Stimulated activated CD4-positive, alpha-beta T cell treated with anti-CD3 and anti-CD28 coated beads, TNF-alpha, amount 100 ng/mL, for 48 hours (primary cell): ENCODE measurements around the gene SOX3.

Experiments
- DNase-seq, 3 donors: peaks; one replicate each; pipeline ENCODE4 v3.0.0-alpha.2; 2020; ENCODE audit warnings: low read depth in 3 of 3

Gene SOX3

DNA sequence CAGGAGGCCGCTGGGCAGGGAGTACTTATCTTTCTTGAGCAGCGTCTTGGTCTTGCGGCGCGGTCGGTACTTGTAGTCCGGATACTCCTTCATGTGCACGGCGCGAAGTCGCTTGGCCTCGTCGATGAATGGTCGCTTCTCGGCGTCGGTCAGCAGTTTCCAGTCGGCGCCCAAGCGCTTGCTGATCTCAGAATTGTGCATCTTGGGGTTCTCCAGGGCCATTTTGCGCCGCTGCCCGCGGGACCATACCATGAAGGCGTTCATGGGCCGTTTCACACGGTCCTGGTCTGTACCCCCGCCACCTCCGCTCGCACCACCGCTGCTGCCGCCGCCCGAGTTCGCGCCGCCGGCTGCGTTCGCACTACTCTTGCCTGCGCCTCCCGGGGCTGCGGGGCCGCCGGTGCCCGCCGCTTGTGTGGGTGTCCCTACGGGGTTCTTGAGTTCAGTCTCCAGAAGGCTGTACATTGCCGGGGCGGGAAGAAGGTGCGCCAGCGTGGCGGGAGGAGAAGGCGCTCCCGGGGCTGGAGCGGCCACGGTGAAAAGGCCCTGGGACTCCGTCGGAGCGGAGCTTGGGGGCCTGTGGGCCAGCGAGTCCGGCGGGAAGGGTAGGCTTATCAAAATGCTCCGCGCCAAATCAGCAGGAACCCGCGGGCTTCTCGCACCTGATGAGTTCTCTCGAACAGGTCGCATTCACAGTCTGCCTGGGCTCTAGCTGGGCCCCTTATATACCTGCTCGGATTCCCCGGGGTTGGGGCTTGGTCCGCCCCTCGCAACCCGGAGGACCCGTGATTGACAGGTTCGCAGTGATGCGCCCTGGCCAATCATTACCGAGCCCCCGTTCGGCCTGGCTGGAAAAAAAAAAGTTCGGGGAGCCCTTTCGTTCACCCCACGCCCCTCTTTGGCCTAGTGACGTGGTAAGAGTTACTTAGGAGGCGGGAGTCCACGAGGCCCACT lies at the start of gene SOX3:
SOX3 (minus strand) TSS at position 699 of the 954 bp plus-strand sequence; CDS start at position 690, 9 bp downstream.
- DNase-seq, result no peak

DNA sequence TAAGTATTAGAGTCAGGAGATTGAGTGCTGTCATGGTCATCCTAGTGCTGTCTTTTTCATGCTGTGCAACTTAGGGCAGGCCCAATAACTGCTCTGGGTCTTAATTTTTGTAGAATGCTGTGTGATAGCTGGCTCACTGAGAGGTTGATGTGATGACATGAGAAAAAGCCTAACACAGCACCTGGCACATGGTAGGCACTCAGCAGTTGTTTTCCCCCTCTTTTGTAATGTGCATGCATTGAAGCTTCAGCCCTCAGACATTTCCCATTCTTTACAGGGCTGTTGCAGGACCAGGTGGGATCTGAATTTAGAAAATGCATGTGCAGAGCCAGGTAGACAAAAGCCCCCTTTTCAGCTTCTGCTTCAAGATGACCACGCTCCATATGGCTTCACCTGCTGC lies 44.1 kb upstream of the SOX3 start:
- DNase-seq, result no peak

DNA sequence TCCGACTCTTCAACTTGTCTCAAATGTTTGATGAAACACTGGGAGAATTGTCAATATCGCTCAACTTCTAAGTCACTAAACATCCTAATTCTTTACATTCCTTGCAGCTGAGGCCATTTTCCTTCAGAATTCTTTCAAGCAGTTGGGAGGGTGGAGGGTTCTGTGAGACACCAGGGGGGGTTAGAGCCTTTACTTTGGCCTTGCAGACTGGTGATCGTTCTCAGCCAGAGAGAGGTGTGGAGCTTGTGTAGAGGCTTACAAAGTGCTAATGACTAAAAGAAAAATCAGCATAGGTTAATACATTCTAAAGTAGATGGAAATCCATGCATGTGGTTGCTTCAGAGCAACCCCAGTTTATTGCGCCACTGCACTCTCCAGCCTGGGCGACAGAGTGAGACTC lies 21.3 kb upstream of the SOX3 start:
- DNase-seq, result no peak

DNA sequence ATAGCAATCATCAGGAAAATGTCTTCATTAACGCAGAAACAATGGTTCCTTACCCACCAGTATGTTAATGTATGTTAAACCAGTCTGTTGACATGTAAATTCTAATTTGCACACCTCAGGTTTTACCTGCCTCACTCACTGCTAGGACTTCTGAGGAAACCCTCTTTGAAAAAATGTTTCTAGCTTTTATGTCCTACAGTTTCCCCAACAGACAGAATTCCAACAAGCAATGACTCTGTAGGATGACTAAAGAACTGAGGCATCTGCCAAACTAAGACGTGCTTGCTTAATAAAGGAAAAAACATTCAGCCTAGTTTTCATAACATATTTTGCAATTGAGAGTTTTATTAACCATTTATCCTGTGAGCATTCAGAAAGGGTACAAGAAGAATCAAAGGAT lies 20.6 kb upstream of the SOX3 start:
- DNase-seq, result no peak

DNA sequence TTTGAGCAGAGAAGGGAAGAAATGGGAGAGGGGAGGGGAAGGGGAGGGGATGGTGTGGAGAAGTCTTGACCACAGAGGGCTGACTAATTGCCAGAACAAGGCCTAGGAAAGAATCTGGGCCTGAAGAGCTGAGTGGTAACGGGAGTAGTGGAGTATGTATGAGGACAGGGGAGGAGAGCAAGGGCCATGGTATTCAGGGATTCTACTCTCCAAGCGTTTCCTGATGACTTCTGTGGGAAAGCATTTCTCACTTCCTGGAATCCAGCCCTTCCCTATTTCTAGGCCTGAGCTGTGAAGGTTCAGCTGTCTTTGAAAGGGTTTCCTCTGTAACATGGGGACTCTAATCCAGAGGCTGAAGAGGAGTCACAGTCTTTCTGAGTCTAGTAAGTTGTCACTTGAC lies 19.7 kb upstream of the SOX3 start:
- no peak for DNase-seq

DNA sequence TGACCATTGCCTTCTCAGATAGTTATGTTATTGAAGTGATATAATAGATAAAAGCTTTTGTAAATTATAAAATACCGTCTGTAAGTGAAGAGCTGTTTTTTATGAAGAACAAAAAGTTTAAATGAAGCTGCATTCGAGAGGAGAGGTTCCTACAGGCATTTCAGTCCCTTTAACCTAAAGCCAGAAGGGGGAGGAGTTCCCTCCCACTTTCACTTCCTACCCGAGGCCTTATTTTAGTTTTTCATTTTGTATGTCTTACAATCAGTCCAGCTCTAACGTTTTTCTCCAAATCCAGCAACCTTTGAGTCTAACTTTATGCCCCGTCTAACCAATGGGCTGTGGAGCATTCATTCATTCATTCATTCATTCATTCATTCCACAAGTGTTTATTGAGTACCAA lies 16.5 kb upstream of the SOX3 start:
- no peak for DNase-seq

DNA sequence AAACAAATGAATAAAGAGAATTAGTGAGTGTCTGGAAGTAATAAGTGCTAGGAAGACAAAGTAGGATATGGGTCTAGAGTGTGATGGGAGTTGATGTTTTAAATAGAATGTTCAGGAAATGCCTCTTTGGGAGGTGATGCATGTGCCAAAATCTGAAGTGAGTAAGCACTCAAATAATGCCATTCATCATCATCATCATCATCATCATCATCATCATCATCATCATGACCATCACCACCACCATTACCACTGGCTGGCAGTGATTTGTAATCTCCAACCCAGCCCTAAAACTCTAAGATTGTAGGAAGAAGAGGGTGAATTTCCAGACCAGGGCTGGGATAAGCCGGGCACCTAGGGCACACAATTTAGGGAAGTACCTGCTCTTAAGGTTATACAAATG lies 9.7 kb upstream of the SOX3 start:
- DNase-seq, result no peak

DNA sequence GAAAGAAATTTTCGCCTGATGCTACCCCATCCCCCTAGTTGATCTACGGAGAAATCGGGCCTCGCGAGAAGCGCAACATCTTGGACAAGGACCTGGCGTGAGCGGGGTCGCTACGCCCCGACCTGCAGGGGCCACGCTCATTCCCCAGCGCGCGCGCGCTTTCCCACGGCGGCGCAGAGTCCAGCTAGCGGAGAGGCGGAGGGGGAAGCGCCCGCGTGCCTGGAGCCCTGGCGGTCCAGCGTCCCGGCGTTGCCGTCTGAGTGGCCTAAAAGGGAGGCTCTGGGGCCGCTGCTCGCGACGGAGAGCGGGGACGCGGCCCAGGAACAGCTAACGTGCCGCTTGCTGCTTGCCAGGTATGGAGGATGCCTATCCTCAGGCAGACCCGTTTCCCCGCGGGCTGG lies 6.0 kb upstream of the SOX3 start:
- no peak for DNase-seq

DNA sequence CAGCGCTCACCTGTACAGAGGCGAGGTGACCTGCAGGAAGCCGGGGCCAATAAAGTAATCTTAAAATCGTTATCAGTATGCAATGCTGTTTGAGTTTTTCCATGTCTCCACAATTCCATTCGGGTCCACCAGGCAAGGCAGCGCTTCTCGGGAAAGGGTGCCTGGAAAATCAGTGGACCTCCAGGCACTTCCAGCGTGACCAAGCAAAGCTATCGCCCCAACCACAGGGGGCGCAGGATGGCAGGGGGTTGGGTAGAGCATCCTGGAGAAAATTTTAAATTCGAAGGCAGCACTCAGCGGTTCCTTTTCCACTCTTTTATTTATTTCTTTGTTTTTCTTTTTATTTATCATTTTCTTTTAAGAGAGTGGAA lies 5.4 kb upstream of the SOX3 start:
- no peak for DNase-seq

DNA sequence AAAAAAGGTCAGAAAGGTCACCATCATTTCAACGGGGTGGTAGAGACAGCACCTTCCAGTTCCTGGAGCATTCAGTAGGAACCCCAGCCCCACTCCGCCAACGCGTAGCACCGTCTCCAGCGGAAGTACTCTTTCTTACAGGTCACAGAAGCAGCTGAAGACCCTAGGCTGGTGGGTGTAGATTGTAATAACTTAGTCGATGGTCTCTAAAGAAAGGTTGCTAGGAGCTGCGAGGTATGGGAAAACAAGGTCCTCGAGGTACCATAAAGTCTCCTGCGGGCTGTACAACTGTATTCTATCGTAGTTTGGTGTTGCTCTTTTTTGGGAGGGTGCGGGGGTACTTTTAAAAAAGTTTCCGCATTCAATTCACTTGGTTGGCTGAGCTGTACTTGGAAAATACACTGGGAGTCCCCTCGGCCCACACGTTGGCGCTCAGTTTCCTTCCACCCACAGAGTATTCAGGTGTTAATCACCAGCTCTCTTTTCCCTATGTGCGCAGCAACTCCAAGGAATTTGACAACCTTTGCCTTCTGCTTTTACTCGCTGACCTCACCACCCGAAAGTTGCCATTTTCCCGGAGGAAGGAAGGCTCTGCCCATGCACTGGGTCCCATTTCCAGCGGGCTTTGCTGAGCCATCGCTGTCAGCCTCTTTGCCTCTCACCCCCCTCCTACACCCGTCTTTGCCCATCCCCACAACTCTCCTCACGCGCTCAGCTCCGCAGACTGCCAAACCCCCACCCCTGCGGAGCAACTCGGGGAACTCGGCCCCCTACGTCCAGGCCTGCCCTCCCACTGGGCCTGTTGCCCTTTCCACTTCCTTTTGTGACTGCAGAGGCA lies 4.8 kb upstream of the SOX3 start:
- DNase-seq, result no peak

DNA sequence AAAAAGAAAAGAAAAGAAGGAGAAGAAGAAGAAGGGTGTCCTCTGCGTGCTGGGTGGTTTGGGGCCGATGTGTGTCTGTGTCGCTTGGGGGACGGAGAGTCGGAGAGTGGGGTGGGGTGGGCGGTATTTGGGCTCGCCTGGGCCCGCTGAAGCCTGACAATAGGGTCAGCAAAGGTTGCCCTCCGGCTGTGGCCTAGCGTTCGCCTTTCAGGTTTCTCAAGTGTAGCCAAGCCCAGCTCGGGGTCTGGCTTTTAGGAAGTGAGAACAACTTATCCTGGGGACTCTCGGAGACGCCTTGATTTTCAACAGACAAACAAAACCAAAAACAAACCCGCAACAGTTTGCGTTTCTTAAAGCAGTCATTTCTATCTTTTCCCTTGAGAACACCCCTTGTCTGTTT lies 4.1 kb upstream of the SOX3 start:
- DNase-seq, result no peak

DNA sequence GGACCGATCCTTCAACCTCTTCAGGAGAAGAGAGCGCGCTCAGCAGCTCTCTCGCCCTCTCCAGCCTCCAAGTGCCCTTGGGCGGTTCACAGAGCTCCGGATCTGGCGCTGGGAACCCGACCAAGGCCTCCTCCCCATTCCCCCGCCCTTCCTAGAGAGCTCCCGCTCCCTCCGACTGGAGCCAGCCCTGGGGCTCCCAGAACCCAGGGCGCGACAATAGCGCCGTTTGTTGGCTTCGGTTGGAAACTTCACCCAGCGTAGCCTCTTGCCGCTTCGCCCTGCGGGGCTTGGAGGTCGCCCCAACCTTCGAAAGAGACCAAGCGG lies 3.1 kb upstream of the SOX3 start:
- no peak for DNase-seq

DNA sequence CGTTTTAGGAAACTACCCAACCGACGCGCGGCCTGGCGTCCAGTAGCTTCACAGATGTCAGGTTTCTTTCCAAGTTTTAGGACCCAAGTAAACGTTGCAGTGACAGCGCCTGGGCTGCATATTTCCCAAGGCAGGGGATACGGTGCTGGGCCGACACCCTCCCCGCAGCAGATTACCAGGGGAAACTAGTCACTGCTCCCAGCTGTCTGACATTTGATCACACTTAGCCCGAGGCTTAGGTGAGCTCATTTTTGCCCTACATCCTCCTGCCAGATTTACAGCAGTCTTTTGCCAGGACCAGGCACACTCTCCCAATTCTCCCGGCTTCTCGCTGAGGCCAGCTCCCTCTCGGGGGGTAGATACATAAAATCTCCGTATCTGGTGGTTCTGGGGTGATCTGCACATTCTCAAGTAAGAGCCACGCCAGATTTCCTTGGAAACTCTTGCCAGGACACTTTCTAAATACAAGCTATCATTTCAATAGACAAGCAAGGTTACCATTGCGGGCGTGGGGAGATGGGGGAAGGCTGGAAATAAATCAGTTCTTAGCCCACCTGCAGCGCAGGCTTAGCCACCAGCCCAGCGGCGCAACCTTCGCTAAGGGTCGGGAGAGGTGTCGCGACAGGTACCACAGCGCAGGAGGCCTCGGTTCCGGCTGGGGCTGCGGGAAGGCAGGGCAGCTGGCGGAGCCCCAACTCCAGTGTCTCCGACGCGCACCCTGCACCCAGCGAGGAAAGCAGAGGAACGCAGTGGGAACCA lies 2.5 kb upstream of the SOX3 start:
- no peak for DNase-seq

DNA sequence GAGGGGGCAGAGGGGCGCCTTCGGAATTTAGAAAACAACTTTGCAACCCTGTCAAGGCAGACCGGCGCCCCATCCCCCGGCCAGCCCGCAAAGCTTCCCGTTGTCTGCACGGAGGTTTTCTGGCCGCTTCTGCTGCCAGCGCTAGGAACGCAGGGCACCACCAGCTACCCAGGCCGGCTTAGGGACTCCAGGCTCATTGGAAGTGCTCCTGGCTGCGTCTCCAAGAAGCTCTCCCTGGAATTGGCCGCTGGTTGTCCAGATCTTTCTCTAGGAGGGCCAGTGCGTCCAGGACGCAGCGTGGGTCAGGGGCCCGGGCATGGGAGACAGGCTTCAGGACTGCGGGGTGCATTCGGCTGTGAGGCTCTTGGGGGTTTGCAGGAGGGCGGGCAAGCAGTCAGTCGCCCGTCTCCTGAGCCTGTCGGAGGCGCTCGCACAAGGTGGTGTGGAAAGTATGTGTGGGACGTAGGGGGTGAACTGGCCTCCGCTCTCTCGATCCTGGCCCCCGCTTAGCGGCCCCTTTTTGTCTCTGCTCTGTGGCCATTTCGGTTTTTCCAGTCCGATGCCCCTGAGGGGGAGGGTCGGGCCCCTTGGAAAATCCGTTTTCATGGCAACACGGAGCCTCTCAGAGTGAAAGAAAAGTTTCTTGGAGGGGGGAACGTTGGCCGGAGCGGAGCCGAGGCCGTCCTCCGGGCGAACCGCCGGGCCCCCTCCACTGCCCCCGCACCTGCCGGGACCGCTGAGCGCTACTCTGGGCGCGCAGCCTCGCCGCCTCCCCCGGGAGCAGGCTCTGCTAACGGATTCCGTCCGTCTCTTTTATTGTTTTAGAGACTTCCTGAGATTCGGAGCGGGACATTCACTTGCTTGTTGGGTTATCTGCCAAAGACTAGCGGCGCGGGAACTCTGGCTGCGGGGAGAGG lies 810 bp upstream of the SOX3 start:
- DNase-seq, result no peak

DNA sequence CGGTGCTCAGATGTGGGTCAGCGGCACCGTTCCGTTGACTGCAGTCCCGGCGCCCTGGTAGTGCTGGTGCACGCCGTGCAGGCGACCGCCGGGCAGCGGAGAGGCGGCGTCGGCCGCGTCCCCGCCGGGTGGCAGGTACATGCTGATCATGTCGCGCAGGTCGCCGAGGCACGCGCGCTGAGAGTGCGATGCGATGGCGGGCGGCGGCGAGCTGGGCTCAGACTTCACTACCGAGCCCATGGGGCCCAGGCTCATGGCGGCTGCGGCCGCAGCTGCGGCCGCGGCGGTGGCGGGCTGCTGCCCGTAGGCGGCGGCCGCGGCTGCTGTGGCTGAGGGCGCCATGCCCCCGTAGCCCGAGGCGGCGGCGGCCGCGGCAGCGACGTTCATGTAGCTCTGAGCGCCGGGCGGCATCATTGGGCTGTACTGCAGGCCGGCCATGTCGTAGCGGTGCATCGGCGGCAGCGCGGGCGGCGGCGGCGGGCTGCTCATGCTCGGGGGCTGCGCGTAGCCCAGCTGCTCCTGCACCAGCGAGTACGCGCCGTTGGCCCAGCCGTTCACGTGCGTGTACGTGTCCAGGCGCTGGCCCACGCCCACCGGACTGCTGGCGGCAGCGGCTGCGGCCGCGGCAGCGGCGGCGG lies 1.0 kb downstream of the SOX3 start:
- no peak for DNase-seq

DNA sequence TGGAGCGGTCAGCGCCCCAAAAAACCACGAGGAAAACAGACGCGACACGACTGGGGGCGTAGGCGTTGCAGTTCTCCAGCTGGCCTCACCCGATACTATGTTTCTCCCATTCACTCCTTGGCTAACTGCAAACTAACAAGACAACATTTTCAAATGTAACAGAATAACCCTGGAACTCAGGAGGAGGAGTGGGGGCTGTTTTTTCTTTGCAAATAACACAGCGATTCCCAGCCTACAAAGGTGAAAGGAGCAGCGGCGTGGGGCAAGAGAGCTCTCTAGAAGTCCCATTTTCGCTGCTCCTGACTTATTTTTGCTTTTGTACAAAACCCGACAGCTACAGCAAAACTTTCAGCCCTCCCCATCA lies 1.6 kb downstream of the SOX3 start:
- no peak for DNase-seq

DNA sequence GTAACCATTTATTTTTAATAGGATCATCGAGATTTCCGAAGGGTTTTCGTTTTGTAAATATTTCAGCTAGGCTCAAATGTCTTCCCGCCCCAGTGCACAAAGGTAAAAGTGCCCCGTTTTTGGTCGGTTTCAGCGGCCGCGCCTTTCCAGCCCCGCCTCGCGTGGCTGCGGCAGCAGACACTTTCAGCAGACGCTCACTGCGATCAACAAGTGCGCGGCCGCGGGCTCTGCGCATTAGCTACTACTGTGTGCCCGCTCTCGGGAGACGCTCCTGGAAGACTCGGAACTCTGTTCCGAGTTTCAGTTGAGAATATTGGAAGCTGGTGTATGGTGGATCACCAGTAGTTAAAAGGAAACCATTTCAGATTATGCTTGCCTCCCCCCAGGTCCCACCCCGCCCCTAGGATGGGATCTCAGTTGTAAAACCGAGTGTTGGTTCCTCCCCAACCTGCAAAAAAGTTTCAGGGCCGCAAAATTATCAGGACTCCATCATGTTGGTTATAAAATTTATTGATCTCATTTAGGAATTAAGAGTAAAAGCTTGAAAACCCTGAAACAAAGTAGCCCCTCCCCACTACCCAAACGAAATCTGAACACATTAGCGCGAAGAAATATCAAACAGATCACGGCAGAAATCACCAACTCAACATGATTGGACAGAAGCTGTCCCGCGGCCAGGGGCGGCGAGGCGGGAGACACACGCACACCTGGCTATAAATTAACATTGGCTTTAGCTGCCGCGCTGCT lies 2.2 kb downstream of the SOX3 start:
- no peak for DNase-seq

DNA sequence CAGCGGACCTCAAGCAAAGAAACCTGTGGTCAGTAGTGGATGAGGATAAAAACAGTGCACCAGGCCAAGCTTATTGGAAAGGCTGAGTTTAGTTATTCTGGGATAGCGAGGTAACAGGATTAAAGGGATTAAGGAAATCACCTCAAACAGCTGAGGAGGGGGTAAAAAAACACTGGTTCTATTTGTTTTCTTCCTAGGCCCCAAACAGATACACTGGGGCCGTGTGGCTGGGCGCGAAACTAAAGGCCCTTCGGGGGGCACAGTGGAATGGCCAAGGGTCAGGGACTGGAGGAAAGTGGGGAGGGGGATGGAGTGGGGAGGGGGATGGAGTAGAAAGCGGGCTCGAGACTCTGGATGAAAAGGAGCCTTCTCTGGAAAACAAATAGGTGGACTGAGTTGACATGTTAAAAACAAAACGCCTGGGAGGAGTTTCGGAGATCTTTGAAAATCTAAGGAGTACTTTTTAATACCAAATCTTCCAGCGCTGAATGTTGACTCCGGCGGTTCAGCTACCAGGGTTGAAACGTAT lies 2.9 kb downstream of the SOX3 start:
- no peak for DNase-seq

DNA sequence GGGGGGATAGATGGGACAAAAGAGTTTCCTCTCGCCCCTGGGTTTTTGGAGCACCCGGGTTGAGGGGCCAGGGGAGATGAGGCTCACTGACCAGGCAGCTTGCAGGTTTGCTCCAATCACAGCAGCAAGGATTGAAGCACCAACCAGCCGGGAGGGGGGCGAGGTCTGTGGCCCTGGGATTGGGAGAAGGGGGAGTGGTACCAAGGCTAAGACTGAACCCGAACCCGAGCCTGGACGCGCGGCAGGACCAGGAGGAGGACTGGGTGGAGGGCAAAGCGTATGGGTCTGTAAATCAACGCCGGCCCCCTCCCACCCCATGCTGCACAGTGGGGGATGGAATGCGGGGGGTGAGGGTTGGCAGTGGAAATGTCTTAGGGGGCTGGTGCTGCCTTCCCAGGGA lies 3.5 kb downstream of the SOX3 start:
- DNase-seq, result no peak

DNA sequence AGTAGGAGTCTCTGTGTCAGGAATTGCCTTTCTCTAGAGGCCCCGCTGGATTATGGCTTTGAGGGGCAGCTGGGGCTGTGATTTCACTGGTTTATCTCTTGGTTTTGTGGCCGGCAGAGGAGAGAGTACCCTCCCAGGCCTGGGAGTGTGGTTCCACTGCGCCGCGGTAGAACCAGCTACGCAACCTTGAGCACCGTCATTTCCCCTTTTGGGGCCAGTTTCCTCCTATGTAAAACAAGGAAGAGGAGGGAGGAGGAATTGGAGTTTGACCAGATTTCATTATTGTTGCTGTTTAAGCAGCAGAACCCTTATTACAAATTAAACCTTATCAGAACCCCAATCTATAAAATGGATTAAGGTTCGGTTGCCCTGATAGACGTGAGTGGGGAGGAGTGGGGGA lies 4.4 kb downstream of the SOX3 start:
- no peak for DNase-seq
